GM19025 (cell line): ENCODE data around the gene SPRY4.
"Not testable (repeated sequence)": the region's sequence is repeated elsewhere in the genome, so short reads cannot be mapped to it uniquely, and the experiment has no call there.

Experiments
- ATAC-seq: cut with Tn5 transposase; IDR thresholded peaks from one replicate; pipeline ENCODE4 v1.9.1; 2021; ENCODE audit warnings: mild to moderate bottlenecking, low read depth, moderate library complexity; ENCODE audit not compliant: unreplicated experiment

SPRY4 gene

GRCh38 chr5:142316051-142316450 lies 8.8 kb downstream of the SPRY4 start:
- ATAC-seq: no peak

- ATAC-seq: no peak
Observed at GRCh38 chr5:142315096-142315900, 9.5 kb downstream of the SPRY4 start.

GRCh38 chr5:142314606-142315005 lies 10.2 kb downstream of the SPRY4 start:
- ATAC-seq: no peak

GRCh38 chr5:142314109-142314508 lies 10.7 kb downstream of the SPRY4 start:
- ATAC-seq: no peak

- ATAC-seq: no peak
Observed at GRCh38 chr5:142313682-142314081, 11.1 kb downstream of the SPRY4 start.

- ATAC-seq: no peak
Observed at GRCh38 chr5:142313275-142313674, 11.5 kb downstream of the SPRY4 start.

- no peak for ATAC-seq
Observed at GRCh38 chr5:142312399-142312798, 12.4 kb downstream of the SPRY4 start.

- ATAC-seq: no peak
Observed at GRCh38 chr5:142311725-142312124, 13.1 kb downstream of the SPRY4 start.

- no peak for ATAC-seq
Observed at GRCh38 chr5:142310803-142311202, 14.0 kb downstream of the SPRY4 start.

DNA sequence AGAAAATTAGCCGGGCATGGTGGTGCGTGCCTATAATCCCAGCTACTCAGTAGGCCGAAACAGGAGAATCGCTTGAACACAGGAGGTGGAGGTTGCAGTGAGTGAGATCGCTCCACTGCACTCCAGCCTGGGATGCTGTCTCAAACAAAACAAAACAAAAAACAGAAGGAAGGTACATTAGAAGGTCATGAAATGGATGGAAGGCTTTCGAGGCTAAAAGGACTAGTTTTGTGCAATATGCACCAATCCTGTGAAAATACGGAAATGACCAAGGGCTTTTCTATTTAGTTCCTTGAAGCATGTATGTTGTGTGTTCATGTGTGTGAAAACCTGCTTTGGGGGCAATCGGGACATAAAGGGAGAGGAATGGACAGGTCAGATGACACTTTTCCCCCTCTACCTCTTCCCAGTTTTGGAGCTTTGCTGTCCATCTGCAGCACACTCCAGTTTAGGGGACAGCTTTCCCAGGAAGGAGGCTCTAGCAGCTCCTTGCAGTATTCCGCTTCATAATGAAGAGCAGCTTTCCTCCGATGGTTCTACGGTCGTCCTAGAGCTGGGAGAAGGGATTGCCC lies 15.0 kb downstream of the SPRY4 start:
- no peak for ATAC-seq

DNA sequence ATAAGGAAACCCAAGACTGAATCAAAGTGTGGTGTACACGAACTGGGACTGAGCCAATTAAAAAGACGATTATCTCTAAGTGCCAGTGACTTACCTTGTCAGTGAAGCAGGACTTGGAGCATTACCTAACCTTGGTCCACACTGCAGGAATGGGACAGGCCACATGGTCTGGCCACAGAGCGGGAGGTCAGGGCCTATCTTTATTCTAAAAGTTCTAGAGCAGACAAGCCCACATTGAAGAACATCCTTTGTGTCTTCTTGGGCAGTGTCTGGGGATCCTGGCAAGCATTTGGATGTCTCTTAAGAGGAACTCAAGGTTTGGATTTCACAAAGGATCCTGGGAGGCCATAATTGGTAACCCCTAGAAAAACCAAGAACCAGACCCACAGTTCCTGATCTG lies 16.5 kb downstream of the SPRY4 start:
- no peak for ATAC-seq

DNA sequence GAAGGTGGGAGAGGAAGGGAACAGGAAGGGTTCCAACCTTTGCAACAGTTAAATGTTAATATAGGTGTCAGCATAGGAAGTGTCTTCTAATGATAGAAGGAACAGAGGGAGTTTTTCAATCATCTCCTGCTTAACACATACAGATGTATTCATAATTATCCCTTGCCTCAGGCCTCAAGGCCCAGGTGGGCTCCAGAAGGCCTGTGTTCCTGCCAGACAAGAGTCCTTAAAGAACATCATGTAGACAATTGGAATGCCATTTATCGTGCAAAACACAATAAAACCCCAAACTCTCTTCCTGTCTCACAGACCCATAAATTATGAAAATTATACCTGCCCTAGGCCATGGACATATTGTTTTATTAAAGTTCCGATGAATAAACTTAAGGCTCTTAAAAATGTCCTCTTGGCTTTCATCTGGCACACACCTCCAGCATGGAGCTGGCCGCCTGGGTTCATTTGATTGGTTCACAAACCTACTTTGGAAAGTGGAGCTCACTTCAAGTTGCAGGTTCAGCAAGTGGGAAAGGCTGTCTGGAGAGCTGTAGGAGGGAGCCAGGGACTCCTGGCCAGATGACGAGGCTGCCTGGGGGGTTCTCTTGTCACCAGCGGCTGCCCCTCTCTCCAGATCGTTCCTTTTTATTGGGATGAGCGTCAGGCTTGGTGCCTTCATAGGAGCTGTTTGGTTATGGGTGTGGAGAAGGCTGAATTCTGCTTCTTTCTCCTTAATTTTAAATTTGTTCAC lies 17.5 kb downstream of the SPRY4 start:
- no peak for ATAC-seq

DNA sequence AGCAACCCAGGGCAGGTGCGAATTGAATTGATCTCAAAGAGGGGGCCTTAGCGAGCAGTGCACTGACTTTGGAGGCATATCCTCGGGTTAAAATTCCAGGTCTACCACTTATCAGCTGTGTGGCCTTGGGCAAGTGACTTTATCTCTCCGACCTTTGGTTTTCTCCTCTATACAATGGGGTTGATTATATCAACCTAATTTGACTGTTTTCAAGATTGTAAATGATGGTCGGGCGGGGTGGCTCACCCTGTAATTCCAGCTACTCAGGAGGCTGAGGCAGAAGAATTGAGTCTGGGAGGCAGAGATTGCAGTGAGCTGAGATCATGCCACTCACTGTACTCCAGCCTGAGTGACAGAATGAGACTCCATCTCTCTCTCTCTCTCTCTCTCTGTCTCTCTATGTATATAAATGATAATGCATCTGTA lies 18.7 kb downstream of the SPRY4 start:
- ATAC-seq: no peak

DNA sequence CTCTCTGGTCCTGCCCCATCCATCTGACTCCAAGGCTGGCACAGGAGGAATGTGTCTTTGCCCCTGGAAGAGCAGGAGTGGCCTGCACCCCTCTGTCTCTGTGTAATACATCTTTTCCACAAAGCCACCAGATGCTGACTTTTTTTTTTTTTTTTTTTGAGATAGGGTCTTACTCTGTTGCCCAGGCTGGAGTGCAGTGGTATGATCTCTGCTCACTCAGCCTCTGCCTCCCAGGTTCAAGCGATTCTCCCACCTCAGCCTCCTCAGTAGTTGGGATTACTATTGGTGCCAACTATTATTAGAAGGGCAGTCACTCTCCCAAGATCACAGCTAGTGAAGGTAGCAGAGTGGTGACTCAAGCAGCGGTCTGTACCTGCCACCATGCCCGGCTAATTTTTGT lies 19.6 kb downstream of the SPRY4 start:
- no peak for ATAC-seq

DNA sequence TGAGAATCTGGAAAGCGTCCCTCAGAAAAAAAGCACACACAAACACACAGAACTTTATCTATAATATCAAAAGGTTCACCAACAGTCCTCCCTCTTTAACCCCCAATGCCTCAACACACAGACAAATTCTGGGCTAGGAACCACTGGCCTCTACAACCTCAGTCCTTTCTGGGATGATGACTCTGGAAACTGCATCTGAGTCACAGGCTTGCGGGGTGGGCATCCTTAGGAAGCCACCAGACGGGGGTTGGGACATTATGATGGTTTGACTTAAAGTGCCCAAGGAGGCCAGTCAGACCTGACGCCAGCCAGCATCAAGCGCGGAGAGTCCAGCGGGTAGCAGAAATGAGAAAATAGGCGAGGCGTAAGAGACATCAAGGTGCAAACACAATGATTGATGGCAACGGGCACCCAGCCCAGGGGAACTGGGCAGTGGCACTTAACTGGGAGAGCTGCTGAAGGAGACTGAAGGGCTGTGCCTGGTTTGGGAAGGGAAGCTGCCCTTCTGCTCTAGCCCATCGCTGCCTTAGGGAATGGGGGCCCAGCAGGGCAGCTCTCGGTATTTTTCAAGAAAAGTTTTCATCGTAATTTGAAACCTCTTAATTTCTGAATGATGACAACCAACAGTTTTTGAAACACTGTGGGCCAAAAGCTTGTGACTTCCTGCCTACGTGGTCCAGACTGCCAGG lies 20.7 kb downstream of the SPRY4 start:
- ATAC-seq: no peak

GRCh38 chr5:142303565-142303964 lies 21.3 kb downstream of the SPRY4 start:
- no peak for ATAC-seq

DNA sequence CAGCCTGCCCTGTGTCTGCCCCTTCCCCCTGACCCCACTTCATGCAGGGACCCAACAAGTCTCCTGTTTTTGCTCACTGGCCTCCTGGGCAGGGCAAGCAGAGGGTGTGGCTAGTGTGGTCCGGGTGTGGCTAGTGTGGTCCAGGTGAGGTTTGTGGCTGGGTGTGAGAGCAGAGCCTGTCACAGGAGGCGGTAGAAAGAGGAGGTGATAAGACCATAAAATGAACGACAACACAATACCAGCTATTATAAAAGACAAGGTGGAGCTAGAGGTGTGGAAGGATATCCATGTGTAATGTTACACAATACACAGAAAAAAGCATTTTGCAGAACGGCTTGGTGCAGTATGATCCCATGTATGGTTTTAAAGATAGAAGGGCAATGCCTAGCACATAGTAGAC lies 23.3 kb downstream of the SPRY4 start:
- no peak for ATAC-seq

GRCh38 chr5:142300677-142301076 lies 24.1 kb downstream of the SPRY4 start:
- ATAC-seq: no peak

DNA sequence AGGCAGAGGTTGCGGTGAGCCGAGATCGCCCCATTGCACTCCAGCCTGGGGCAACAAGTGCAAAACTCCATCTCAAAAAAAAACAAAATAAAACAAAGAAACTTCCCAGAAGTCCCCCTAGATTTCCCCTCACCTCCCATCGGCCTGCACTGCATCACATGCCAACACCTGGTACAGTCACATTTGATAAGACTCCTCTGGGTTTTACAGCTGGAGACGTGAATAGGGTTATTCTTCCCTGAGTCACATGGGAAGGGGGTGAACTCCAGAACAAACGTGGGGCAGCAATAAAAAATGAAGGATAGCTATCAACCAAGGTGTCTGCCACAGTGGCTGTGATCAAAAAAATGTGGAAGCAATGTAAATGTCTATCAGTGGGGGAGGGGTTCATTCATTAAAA lies 26.0 kb downstream of the SPRY4 start:
- no peak for ATAC-seq

GRCh38 chr5:142297786-142298185 lies 27.0 kb downstream of the SPRY4 start:
- ATAC-seq: not testable (repeated sequence)

DNA sequence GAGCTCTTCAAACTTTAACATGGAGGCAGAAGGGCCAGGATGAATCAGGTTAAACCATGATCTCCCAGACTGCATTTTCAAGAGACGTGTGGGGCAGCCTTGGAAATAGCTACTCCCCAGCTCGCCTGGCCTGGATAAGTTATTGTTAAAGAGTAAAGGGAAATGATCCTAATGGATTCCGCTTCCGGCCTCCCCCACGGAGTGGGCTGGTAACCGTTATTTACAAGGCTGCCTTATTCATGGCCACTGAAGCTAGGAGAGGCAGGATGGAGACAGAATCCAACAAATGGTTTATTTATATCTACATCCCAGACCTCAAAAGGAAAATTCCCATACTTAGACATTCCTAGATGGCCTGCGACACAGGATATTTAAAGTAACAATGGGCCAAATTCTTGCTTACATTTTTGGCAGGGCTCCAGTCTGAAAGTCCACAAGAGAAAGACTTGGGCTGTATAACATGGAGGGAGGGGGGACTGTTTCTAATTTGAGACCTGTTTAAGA lies 27.9 kb downstream of the SPRY4 start:
- ATAC-seq: no peak
